Esophagus muscularis mucosa (tissue), 4 donors: ENCODE measurements around the gene HRAS.

Experiments used
- EP300 ChIP-seq: sonication (generic); formaldehyde crosslinking; IDR thresholded peaks from one replicate; pipeline ENCODE4 v1.6.1; 2017; ENCODE audit warnings: antibody characterized with exemption
- POLR2AphosphoS5 ChIP-seq, 2 donors: sonication (generic); formaldehyde crosslinking; IDR thresholded peaks; one replicate each; pipeline ENCODE4 v1.6.1; 2017; ENCODE audit warnings: antibody characterized with exemption in 2 of 2
- TF ChIP-seq, protein P1 (sequence below), 3 experiments: fragments of 200-600 bp in 2 of 3; fragments of 450-650 bp in 1 of 3; sonication (generic) in 2 of 3; IDR thresholded peaks; one replicate each; pipeline ENCODE4 v1.5.1; 2017 to 2019; ENCODE audit warnings: antibody characterized with exemption in 3 of 3, mild to moderate bottlenecking in 2 of 3, moderate library complexity in 1 of 3

- TF ChIP-seq, protein P1, sequence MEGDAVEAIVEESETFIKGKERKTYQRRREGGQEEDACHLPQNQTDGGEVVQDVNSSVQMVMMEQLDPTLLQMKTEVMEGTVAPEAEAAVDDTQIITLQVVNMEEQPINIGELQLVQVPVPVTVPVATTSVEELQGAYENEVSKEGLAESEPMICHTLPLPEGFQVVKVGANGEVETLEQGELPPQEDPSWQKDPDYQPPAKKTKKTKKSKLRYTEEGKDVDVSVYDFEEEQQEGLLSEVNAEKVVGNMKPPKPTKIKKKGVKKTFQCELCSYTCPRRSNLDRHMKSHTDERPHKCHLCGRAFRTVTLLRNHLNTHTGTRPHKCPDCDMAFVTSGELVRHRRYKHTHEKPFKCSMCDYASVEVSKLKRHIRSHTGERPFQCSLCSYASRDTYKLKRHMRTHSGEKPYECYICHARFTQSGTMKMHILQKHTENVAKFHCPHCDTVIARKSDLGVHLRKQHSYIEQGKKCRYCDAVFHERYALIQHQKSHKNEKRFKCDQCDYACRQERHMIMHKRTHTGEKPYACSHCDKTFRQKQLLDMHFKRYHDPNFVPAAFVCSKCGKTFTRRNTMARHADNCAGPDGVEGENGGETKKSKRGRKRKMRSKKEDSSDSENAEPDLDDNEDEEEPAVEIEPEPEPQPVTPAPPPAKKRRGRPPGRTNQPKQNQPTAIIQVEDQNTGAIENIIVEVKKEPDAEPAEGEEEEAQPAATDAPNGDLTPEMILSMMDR (IDR thresholded peaks at IDR 0.05) = no peak
- TF ChIP-seq POLR2AphosphoS5 (IDR thresholded peaks at IDR 0.05) (no peak), EP300 (no peak)
These were observed 38.4 kb downstream of the HRAS start for GRCh38 chr11:496834-497564.
